ENCODE data around the gene KRT31. TPM values are rescaled to one million over a fixed set of nuclear protein-coding genes. Genes with fewer than 3 reads are reported as not detected.
"Not testable (repeated sequence)": the region's sequence is repeated elsewhere in the genome, so short reads cannot be mapped to it uniquely, and the experiment has no call there.

Gene KRT31
- total RNA-seq, 1 experiment from 2014 or later: not detected

- intact Hi-C loops (cut with micrococcal nuclease): no loop called here
- Mint-ChIP-seq H3K4me3 (ENCODE audit: unreplicated experiment) (no peak overlapping the region), H3K27ac (ENCODE audit: low read depth, unreplicated experiment) (no peak overlapping the region), H3K36me3 (ENCODE audit: insufficient read depth, unreplicated experiment) (no peaks in the 10 kb centered on the region), H3K27me3 (ENCODE audit: insufficient read depth, unreplicated experiment) (peaks cover 11% of the 10 kb centered on the region), H3K9me3 (ENCODE audit: unreplicated experiment) (peaks cover 8% of the 10 kb centered on the region), H3K4me1 (ENCODE audit: insufficient read depth, unreplicated experiment) (peaks cover 10% of the 10 kb centered on the region)
- ChIA-PET POLR2A (interaction anchor here (0.7 kb wide), 1 partner anchor 12 kb away, joined by 3 read pairs; no protein-coding TSS in a partner anchor), CTCF (no interaction called here)
- no peak for DNase-seq (ENCODE audit: unreplicated experiment)
- no peak for TF ChIP-seq CTCF (IDR thresholded peaks at IDR 0.05; ENCODE audit: unreplicated experiment)
- no TSS peak for BruUV-seq (replicated peaks)
These were observed 13.7 kb downstream of the KRT31 start for GRCh38 chr17:41383690-41384089.

GRCh38 chr17:41382394-41382793 is 15.0 kb downstream of the KRT31 start:
- H3K27me3 Mint-ChIP-seq (ENCODE audit: insufficient read depth, unreplicated experiment): peaks cover 11% of the 10 kb centered on the region
- ChIA-PET POLR2A (interaction anchor here (1.2 kb wide), 1 partner anchor 8 kb away, joined by 3 read pairs; no protein-coding TSS in a partner anchor), CTCF (no interaction called here)
- BruUV-seq (replicated peaks): no TSS peak
- intact Hi-C loops (cut with micrococcal nuclease): no loop called here
- no peak overlapping the region for H3K27ac Mint-ChIP-seq (ENCODE audit: low read depth, unreplicated experiment)
- peaks cover 10% of the 10 kb centered on the region for H3K4me1 Mint-ChIP-seq (ENCODE audit: insufficient read depth, unreplicated experiment)
- no peak overlapping the region for H3K4me3 Mint-ChIP-seq (ENCODE audit: unreplicated experiment)
- peak; percentile 34 for DNase-seq (ENCODE audit: unreplicated experiment)
- H3K9me3 Mint-ChIP-seq (ENCODE audit: unreplicated experiment): peaks cover 8% of the 10 kb centered on the region
- no peak for TF ChIP-seq CTCF (IDR thresholded peaks at IDR 0.05; ENCODE audit: unreplicated experiment)
- H3K36me3 Mint-ChIP-seq (ENCODE audit: insufficient read depth, unreplicated experiment): no peaks in the 10 kb centered on the region

- CTCF ChIA-PET: interaction anchor here (0.6 kb wide), 1 partner anchor 312 kb away, joined by 3 read pairs; no protein-coding TSS in a partner anchor
- not testable (repeated sequence) for BruUV-seq (replicated peaks)
These were observed 15.5 kb downstream of the KRT31 start, which contains the start of gene KRT34 for GRCh38 chr17:41381943-41382342. KRT34 (minus strand) TSS chr17:41382306; CDS start chr17:41382246, 60 bp downstream.

GRCh38 chr17:41380091-41380490 is 17.3 kb downstream of the KRT31 start:
- H3K27ac Mint-ChIP-seq (ENCODE audit: low read depth, unreplicated experiment); H3K4me1 Mint-ChIP-seq (ENCODE audit: insufficient read depth, unreplicated experiment); H3K4me3 Mint-ChIP-seq (ENCODE audit: unreplicated experiment); BruUV-seq (replicated peaks); intact Hi-C loops (cut with micrococcal nuclease); H3K36me3 Mint-ChIP-seq (ENCODE audit: insufficient read depth, unreplicated experiment); H3K9me3 Mint-ChIP-seq (ENCODE audit: unreplicated experiment); CTCF ChIA-PET: not testable (repeated sequence)
- POLR2A ChIA-PET: interaction anchor here (0.8 kb wide), 1 partner anchor 104 kb away, joined by 3 read pairs; the partner anchor contains the start of gene KRTAP9-7
- peak; percentile 43 for DNase-seq (ENCODE audit: unreplicated experiment)
- peaks cover 11% of the 10 kb centered on the region for H3K27me3 Mint-ChIP-seq (ENCODE audit: insufficient read depth, unreplicated experiment)

More at GRCh38 chr17:41381943-41382342, 15.5 kb downstream of the KRT31 start, which contains the start of gene KRT34:
- H3K36me3 Mint-ChIP-seq (ENCODE audit: insufficient read depth, unreplicated experiment); DNase-seq (ENCODE audit: unreplicated experiment); H3K27ac Mint-ChIP-seq (ENCODE audit: low read depth, unreplicated experiment); H3K9me3 Mint-ChIP-seq (ENCODE audit: unreplicated experiment); H3K4me3 Mint-ChIP-seq (ENCODE audit: unreplicated experiment); intact Hi-C loops (cut with micrococcal nuclease); H3K4me1 Mint-ChIP-seq (ENCODE audit: insufficient read depth, unreplicated experiment): not testable (repeated sequence)
- H3K27me3 Mint-ChIP-seq (ENCODE audit: insufficient read depth, unreplicated experiment): peaks cover 11% of the 10 kb centered on the region
- POLR2A ChIA-PET: interaction anchor here (1.2 kb wide), 1 partner anchor 8 kb away, joined by 3 read pairs; no protein-coding TSS in a partner anchor

- intact Hi-C loops (cut with micrococcal nuclease): no loop called here
- POLR2A ChIA-PET: no interaction called here
- no peak for DNase-seq (ENCODE audit: unreplicated experiment)
- CTCF ChIA-PET: interaction anchor here (0.6 kb wide), 1 partner anchor 279 kb away, joined by 3 read pairs; no protein-coding TSS in a partner anchor
- no TSS peak for BruUV-seq (replicated peaks)
- H3K36me3 Mint-ChIP-seq (ENCODE audit: insufficient read depth, unreplicated experiment): no peaks in the 10 kb centered on the region
- H3K27ac Mint-ChIP-seq (ENCODE audit: low read depth, unreplicated experiment): no peak overlapping the region
- no peak for TF ChIP-seq CTCF (IDR thresholded peaks at IDR 0.05; ENCODE audit: unreplicated experiment)
- H3K4me1 Mint-ChIP-seq (ENCODE audit: insufficient read depth, unreplicated experiment): peaks cover 10% of the 10 kb centered on the region
- H3K4me3 Mint-ChIP-seq (ENCODE audit: unreplicated experiment): no peak overlapping the region
- peaks cover 16% of the 10 kb centered on the region for H3K27me3 Mint-ChIP-seq (ENCODE audit: insufficient read depth, unreplicated experiment)
- peaks cover 15% of the 10 kb centered on the region for H3K9me3 Mint-ChIP-seq (ENCODE audit: unreplicated experiment)
These were observed 19.9 kb downstream of the KRT31 start for GRCh38 chr17:41377546-41377945.

All from MCF 10A (cell line).